ENCODE measurements around the gene TMEM132A.
A peak's percentile ranks its signal among the peaks of the same experiment; 100 is the strongest.
"Not testable (repeated sequence)": the region's sequence is repeated elsewhere in the genome, so short reads cannot be mapped to it uniquely, and the experiment has no call there.

The TMEM132A gene

DNA sequence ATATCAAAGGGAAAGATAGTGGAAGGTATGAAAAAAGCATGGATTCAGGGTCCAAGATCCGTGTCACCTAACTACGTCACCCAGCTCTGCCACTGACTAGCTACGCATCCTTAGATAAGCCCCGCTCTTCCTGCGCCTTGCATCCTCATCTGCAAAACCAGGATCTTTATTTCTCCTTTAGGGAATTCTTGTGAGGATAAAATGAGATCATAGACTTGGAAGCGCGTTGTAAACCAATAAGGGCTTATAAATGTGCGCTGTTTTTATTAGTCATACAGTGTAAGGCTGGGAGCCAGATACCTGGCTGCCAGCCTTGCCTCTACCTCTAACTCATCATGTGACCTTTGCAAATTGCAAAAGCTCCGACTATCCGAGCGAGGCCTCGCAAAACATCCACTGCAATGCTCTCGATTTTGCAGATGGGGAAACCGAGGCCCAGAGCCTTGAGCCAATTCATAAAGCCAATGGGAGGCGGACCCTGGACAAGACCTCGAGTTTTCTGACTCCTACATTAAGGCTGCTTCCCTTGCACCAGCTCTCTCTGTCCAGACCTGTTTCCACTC is 18.6 kb upstream of the TMEM132A start:
- DNase-seq, result no peak

DNA sequence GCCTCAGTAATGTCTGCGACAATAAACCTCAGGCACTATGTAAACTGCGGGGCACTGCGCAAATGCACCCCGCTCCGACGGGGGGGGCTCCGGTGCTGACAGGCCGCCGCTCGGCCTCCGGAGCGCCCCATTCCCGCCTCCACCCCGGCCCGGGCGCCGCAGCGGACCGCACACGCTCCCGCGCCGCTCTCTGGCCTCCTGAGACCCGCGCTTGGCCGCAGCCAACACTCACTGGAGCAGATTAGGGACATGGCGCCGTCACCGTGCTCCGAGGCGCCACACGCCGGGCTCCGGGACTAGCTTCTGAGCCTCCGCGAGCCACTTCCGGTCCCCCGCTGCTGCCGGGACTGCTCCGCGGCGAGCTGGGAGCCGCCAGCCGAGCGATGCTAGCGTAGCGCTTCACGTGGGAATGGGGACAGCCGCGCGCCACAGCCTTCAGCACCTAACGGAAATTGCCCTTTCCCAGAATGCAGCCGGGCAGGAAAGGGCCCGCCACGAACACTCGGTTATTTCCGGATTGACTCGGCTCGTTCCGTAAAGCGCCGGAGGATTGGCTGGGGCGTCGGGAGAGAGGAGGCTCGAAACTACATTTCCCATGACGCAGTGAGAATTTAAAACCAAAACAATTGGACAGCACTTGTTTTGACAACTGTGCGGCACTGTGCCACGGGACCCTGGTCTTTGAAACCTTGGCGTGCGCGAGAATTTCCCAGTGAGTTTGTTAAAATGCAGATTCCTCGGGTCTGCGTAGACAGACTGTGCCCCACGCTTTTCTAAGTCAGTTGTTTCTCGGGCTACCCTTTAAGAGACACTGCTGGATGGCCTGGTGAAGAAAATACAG is 17.9 kb upstream of the TMEM132A start, which contains the start of gene PRPF19:
TSS of gene PRPF19 (minus strand) at position 454 of the 841 bp plus-strand sequence. CDS start at position 251, 203 bp downstream.
- peak; percentile 93 for DNase-seq

DNA sequence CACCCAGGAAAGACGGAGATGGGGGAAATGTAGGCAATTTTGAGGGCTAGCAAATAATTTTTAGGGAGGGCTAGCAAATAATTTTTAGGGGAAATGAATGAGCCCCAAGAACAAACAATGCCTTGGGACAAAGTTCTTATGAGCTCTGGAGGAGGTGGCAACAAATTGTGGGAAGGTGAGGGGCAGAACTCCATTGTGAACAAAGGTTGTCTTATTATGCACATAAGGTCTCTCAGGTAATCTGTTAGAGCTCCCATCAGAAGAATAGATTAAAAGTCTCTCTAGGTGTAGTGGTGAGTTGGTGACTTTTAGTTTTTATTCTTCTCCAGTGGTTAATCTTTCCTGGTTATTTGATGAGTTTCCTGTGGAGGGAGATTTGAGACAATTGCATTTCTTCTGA is 15.5 kb upstream of the TMEM132A start:
- DNase-seq, result no peak

DNA sequence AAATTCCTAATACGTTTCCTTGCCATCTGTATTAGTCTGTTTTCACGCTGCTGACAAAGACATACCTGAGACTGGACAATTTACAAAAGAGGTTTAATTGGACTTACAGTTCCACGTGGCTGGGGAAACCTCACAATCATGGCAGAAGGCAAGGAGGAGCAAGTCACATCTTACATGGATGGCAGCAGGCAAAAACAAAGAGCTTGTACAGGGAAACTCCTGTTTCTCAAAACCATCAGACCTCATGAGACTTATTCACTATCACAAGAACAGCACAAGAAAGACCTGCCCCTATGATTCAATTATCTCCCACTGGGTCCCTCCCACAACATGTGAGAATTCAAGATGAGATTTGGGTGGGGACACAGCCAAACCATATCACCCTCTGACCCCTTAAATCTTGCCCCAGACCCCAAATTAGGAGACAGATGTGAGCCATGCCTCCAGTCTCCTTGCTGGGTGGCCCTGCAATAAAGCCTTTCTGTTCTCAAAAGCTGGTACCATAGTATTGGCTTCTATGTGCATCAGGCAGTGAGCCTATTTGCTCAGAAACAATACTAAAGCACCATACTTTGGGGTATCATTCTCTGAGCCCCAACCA is 14.5 kb upstream of the TMEM132A start:
- not testable (repeated sequence) for DNase-seq

DNA sequence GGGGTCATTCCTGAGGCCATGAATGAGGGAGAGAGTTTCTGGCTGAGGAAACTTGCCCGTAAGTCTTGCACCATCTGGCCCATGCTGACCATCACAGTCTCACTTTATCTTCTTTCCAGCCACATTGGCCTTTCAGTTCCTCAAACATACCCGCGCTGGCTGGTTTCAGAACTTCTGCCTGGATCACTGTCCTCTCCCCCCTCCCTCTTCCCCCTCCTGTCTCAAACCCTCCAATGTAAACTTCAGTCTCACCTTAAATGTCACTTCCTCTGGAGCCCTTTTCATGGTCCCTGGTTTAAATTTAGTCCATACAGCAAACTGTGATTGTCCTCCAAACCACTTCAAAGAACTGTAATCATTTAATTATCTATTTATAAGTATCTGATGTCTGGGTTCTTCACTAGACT is 14.0 kb upstream of the TMEM132A start:
- DNase-seq, result no peak

DNA sequence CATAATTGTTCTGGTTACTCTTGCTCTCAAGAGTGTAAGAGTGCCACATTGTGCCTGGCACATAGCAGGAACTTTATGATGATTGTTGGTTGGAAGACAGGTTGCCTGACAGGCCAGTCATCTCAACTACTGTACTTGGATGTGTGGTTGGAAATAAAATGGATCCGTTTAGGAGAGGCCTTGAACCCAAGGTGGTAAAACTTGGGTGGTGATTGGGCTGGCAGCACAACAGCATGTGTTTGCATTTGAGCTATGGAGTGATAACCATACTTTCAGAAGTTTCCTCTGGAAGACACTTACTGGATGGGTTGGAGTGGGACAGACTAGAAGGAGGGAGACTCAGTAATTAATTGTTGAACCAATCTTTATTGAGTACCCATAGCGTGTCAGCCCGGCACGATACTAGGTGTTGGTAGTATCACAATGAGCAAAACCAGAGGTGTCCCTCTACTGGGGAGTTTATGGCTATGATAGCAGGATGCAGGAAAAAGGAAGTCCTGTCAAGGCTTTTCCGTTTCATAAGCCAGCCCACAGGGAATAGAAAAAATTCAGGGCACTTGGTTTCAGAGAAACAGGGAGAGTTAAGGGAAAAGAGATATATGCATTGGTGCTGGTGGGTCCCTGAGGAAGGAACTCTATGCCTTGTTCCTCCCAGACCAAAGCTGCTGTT is 13.4 kb upstream of the TMEM132A start:
- no peak for DNase-seq

DNA sequence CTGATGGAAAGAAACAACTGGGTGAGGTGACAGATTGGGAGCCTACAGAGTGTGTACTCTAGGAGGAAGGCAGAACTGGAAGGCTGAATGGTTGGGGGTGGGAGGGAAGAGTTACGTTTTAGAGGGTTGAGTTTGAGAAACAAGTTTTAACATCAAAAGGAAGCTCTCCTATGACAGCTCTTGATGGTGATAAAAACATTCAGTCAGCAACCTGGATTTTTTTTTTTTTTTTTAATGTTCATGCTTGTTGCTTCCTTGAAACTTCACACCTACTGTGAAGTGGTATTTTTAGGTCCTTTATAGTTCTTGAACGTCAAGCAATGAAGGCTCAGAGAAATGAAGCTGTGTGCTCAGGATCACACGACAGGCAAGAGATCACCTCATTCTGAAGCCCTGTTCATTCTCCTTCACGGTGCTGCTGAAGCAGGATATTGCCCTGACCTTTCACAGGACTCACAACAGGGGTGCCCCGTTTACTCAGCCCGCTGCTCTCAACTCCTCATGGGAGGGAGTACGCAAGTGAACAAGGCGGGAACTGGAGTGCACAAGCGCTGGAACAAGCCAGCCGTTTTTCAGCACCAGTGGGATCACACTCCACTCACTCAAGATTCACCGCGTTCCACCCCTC is 11.9 kb upstream of the TMEM132A start:
- no peak for DNase-seq

DNA sequence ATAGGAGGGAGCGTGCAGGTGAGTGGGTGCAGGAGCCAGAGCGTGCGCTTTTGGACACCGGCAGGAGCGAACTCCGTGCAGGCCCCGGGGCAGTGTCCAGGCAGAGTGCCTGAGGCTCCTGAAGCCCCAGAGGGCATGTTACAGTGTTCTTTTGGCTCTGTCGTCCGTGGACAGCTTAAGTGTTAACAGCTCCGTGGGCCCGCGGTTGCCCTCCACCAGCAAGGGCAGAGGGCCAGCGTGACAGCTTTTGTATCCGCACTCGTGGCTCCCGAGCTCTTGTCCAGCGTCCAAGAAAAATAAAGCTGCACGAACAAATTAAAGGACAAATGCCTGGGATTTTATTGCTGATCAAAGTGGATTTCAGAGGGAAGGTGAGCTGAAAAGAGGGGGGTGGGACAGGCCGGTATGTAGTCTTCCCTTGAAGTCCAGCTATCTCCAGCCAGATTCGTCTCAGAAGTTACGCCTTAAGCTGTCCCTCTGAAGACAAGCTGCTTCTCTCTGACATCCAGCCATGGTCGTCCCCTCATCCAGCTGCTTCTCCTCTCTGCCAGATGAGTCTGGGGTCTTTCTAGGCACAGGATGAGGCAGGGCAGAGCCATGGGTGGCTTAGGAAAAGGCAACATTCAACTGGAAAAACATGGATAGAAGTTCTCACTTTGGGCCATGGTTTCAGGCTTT is 11.3 kb upstream of the TMEM132A start:
- DNase-seq, result no peak

DNA sequence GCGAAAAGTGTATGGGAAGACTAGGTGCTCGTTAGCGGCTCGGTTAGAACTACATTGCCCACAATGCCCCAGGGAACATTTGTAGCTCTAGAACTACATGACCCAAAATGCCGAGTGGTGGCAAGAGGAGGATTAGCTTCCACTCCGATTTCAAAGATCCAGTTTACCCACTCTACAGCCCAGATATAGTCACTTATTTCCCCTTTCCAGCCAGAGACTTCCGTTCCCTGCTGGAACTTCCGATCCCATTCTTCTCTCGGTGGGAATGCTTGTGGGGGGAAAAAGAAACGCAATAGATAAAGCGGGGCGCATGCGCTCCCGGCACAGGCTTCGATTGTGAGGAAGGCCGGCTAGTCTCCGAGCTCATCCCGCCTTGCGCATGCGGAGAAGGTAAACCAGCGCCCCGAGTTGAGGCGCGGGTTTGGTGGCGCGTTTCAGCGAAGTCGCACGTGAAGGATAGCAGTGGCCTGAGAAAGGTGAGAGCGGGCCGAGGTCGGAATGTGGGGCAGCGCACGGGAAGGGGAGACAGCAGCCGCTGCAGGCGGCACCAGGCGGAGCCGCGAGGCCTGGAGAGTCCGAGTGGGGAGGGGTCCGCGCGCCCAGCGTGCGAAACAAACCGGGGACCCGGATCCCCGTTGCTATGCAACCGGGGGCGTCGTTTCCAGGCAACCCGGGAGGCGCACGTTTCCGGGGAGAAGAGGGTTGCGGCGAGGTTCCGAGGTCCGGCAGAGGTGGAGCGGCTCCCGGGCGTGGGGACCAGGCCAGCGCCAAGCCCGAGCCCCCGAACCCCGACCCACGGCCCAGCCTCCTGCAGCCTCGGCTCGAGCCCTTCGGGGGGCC is 10.2 kb upstream of the TMEM132A start, which contains the start of gene TMEM109:
TSS of gene TMEM109 (plus strand) at position 366 of the 840 bp plus-strand sequence. CDS start 5,536 bp downstream, outside the sequence.
- DNase-seq, result peak; percentile 52

DNA sequence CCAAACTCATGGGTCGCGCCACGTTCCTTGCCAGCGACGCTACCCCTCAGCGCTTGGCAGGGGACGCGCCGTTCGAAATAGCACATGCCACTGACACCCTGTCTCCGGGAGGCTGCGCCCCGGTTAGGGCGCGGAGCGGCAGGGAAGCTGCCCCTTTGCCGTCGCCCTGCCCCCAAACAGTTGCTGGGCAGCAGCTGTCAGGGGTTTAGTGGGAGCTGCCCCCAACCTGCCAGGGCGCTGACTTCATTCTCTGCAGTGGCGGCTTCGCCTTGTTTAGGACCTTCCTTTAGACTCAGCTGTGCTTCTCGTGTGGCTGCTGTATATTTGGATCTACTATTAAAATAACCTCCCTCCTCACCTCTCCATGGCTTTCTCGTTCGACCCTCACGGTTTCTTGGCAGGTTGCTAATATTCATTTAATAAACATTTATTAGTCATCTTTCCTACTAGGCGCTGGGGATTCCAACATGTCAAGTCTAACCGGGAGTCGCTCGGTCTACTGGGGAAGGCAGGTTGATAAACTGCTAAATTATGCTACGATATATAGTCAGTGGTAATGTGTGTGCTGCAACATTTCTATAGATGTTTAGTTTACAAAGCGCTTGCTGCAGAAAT is 9.5 kb upstream of the TMEM132A start:
- no peak for DNase-seq

DNA sequence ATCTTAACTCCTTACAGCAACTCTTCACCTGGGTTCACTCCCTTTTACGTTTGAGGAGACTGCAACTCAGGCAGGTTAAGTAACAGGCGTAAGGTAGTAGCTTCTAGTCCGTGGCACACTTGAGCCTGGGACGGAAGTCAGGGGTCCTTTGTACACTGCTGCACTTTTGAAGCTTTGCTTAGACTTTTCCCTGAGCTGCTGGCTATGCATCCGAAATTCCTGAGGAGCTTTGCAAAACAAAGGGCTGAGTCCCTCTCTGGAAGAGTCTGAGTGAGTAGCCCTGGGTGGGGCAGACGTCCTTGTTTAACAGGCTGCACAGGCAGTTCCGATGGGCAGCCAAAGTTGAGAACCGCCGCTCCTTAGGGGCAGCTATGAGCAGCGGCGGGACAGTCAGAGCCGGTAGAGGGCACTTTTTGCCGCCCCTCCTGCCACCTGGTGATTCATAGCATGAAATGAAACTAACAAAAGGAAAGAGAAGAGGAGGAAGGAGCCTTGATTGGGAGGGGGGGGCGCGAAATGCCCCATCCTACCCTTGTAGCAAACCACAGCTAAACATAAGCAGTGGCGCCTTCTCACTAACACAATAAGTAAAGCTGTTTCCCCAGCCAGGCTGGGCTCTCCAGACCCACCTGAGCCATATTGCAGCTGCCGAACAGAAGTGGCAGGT is 8.9 kb upstream of the TMEM132A start:
- DNase-seq, result no peak

DNA sequence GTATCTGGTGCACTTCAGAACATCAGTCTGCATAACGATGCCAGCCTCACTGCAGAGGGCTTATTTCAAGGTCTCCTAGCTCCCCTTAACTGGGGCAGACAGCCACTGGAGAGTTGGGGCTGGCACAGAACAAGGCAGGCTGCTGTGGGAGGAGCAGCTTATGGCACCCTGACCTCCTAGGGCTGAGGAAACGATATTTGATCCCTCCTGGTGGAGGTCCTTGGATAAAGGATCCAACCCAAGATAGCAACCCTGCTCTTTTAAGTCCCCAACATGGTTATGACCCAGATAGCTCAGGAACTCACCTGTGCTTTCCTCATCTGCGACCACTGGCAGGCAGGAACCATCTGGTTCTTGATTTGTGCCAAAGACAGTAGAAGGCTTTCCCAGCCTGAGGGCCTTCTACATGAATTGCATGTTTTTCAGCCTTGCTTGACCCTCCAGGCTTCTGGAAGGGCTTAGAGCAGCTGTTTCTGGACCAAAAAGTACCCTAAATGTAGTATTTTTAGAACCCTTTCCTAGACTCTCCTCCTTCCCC is 7.5 kb upstream of the TMEM132A start:
- no peak for DNase-seq

DNA sequence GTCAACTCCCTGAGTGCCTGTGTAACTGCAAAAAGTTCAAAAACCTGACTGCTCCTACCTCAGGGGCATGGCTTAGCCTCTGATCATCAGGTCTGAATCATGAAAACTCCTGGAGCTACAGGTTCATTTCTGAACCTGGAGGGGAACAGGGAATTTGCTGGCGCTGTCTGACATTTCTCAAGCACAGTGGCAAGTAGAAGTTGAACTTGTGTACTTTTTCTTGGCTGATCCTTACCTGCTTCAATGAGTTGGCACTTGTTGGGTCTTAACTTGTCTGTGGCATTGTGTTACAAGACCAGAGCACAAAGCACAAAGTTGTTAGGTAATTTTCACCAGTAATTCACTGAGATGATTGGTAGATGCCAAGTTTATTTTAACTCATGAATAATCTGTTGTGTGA is 7.0 kb upstream of the TMEM132A start:
- DNase-seq, result no peak

DNA sequence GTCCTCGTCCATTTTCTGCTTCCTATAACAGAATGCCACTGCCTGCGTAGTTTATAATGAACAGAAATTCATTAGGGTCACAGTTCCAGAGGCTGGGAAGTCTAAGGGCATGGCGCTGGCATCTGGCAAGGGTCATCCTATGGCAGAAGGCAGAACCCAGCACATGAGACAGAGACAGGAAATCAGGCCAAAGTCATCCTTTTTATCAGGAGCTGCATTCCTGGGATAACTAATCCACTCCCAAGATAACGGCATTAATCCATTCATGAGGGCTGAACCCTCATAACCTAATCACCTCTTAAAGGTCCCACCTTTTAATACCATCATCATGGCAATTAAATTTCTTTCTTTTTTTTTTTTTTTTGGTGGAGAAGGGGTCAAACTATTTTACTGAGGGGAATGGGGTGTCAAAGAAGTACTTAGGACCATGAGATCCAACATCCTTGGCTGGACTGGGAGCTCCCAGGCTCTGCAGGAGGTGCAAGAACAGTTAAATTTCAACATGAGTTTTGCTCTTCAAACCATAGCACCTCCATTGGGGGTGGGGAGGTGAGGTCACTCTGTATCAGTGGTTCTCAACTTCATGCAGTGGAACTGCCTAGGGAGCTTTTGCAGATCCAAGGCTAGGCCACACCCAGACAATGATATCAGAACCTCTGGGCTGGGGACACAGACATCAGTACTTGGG is 5.9 kb upstream of the TMEM132A start:
- no peak for DNase-seq

DNA sequence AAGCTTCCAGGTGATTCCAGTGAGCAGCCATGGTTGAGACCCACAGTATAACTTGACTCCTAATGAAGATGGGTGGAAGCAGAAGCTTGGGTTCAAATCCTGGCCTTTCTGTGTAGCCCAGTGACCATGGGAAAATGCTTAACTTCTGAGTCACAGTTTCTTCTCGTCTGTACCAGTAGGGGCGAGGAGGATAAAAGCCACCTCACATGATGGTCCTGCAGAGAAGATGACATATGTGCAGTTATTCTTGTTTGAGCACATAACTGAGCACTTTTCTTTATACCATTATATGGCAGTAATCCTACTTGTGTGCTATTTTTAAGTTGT is 5.4 kb upstream of the TMEM132A start:
- no peak for DNase-seq

DNA sequence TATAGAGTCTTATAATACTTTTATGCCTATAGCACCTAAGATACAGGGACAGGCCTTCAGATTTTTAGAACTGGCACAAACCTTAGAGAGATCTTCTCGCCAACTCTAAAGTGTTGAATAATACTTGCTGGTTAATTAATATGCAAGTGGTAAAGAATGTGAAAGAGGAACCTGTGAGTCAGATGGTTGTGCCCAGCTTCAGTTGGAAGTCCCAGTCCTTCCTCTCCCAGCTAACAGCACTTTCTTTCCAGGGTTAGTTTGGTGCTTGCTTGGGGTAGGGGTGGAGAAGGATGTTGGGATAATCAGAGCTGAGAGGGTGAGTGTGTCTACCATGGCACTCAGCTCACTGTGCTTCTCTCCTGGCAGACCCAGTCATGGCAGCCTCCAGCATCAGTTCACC is 4.9 kb upstream of the TMEM132A start:
- no peak for DNase-seq

DNA sequence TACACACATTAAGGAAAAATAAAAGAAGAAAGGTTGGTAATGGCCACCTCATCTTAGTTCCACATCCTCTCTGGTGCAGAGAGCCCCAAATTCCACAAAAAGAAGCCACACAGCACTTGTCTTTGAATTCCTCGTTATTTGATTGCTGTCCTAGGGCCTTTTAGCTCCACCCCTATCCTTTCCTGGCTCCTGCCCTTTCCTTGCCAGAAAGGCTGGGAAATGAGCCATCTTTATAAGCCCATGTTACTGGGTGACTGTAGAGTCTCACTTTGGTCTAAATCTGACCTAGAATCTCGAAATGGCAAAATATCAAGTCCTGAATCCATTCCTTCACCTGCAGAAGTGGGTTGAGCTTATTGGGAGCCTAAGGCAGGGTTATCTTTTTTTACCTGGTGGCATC is 4.3 kb upstream of the TMEM132A start:
- no peak for DNase-seq

DNA sequence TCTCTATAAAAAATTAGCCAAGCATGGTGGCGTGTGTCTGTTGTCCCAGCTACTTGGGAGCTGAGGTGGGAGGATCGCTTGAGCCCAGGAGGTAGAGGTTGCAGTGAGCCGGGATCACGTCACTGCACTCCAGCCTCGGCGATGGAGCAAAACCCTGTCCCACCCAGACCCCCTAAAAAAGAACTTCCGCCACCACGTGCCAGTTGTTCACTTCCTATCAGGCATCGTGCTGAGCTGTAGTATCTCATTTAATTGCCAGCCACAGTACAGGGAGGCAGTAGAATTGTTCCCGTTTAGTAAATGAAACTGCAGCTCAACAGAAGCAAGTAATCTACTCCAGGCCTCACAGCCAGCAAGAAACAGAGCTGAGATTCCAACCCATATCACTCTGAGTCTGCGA is 3.0 kb upstream of the TMEM132A start:
- DNase-seq, result no peak

DNA sequence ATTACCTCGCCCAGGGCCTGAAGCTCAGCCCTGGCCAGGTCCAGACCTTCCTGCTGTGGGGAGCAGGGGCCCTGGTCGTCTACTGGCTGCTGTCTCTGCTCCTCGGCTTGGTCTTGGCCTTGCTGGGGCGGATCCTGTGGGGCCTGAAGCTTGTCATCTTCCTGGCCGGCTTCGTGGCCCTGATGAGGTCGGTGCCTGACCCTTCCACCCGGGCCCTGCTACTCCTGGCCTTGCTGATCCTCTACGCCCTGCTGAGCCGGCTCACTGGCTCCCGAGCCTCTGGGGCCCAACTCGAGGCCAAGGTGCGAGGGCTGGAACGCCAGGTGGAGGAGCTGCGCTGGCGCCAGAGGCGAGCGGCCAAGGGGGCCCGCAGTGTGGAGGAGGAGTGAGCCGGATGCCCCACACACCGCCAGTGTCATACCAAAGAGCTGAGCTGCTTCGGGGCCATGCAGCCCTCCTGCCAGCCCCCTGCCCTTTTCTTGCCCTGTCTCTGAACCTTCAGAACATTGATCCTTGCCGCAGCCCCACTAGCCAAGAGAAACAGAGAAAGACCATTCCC is 2.4 kb upstream of the TMEM132A start:
- no peak for DNase-seq
